ENCODE data around the gene PRRT1.

DNA sequence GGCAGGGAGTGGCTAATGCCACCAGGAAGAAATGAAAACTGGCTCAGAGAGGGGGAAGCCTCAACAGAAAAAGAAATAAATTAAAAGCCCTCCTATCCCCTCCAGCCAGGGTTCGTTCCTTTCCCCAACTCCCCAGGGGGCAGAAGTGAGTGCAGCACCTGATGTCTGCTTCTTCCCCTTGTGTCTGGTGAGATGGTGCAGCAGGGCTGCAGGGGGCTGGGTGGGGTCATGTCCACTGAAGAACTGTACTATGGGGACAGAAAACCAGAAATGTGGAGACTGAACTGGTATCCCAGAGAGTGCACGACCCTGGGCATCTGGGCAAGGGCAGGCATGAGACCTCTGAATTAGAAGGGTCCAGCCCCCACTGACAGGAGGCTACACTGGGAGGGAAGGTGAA is 16.6 kb upstream of the PRRT1 start:
- TF ChIP-seq, protein P1, sequence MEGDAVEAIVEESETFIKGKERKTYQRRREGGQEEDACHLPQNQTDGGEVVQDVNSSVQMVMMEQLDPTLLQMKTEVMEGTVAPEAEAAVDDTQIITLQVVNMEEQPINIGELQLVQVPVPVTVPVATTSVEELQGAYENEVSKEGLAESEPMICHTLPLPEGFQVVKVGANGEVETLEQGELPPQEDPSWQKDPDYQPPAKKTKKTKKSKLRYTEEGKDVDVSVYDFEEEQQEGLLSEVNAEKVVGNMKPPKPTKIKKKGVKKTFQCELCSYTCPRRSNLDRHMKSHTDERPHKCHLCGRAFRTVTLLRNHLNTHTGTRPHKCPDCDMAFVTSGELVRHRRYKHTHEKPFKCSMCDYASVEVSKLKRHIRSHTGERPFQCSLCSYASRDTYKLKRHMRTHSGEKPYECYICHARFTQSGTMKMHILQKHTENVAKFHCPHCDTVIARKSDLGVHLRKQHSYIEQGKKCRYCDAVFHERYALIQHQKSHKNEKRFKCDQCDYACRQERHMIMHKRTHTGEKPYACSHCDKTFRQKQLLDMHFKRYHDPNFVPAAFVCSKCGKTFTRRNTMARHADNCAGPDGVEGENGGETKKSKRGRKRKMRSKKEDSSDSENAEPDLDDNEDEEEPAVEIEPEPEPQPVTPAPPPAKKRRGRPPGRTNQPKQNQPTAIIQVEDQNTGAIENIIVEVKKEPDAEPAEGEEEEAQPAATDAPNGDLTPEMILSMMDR (conservative IDR thresholded peaks at IDR 0.05; ENCODE audit: low read length): peak; percentile 33; the same call in 1 of the 2 replicates
- TF ChIP-seq EZH2phosphoT487 (IDR thresholded peaks at IDR 0.05; ENCODE audit: borderline replicate concordance, low read depth, low read length): no peak

All from OCI-LY7 (cell line).